Activated CD4-positive, alpha-beta T cell treated with anti-CD3 and anti-CD28 coated beads for 36 hours (primary cell): Measurements from ENCODE around the gene PSG6. TPM values are rescaled to one million over a fixed set of nuclear protein-coding genes. Genes with fewer than 3 reads are reported as not detected.

Source experiments
- total RNA-seq, 2 experiments: library from RNA; stranded (reverse); gene quantifications; one replicate each; pipeline ENCODE4 v1.2.3, GENCODE V29; 2021

PSG6 gene
- total RNA-seq, 2 experiments from 2014 or later: not detected

Other genes with a start within 250 kb of the PSG6 start
- gene PSG3, start 177.4 kb downstream of the PSG6 start, total RNA-seq: not detected
- gene PSG8, start 152.2 kb downstream of the PSG6 start, total RNA-seq: not detected
- not detected for gene PSG1, start 38.2 kb downstream of the PSG6 start, total RNA-seq
- not detected for gene PSG7, start 19.3 kb upstream of the PSG6 start, total RNA-seq
- gene PSG11, start 108.6 kb upstream of the PSG6 start, total RNA-seq: not detected
- not detected for gene PSG2, start 164.8 kb upstream of the PSG6 start, total RNA-seq